ENCODE measurements around the gene CUX1.

The CUX1 gene

DNA sequence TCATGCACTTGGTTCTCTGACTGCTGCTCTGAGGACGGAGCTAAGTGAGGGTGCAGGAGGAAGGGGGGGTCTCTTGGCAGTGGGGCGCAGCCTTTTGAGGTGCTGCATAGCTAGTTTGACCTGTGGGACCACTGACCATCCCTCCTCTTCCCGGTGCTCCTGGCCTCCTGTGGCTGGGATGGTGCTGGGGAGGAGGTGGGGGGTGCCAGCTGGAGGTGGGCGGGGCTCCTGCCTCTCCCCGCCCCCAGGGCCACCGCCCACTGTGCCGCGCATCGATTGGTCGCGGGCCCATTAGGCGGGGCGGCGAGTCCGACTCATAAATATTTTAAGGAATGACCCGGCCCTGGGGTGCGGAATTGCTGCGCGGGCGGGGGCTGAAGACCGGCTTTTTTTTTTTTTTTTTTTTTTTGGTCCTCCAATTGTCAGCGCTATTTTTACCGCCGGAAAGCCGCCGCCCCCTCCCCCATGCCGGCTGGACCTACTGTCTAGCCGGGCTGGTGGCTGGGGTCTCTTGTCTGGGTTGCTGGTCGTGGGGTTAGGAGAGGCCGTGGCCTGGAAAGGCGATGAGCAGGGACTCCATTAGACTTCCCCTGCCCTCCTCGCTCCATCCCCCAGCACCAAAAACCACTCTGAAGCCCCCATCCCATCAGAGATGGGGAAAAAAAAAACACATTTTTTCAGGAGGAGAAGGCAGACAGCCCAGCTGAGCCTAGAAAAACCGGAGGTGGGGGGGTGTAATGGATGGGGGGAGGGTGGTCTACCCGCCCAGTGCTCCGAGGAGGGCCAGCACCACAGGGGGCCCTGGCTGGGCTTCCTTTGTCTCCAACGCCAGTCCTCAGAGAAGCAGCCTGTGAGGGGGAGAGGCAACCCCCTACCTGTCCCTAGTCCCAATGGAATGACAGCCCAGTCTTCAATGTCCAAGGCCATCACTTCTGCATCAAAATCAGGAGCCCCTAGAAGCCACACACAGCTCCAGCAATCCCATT lies 475.7 kb downstream of the CUX1 start:
- no peak for DNase-seq
- no peaks in the 10 kb centered on the region for H3K36me3 ChIP-seq (ENCODE audit: insufficient read depth, low read length)
- H3K27ac ChIP-seq (ENCODE audit: low read length): no peak overlapping the region
- peaks cover 23% of the 10 kb centered on the region for H4K20me1 ChIP-seq (ENCODE audit: insufficient read depth, low read length)
- peaks cover 12% of the 10 kb centered on the region for H3K4me1 ChIP-seq (ENCODE audit: insufficient read depth, low read length)
- no peak overlapping the region for H3K9ac ChIP-seq (ENCODE audit: low read depth, low read length)
- peaks cover 6% of the 10 kb centered on the region for H3K27me3 ChIP-seq (ENCODE audit: insufficient read depth, low read length, poor library complexity)
- TF ChIP-seq CTCF (IDR thresholded peaks at IDR 0.05; ENCODE audit: borderline replicate concordance, extremely low read depth, low read length, poor library complexity, severe bottlenecking) (no peak), EZH2 (IDR thresholded peaks at IDR 0.05; ENCODE audit: borderline replicate concordance, low read depth, low read length, severe bottlenecking) (no peak)
- H3K4me3 ChIP-seq (ENCODE audit: low read depth in 1 of 2, low read length in 2 of 2): no peak overlapping the region
- no peaks in the 10 kb centered on the region for H3K79me2 ChIP-seq (ENCODE audit: insufficient read depth, low read length)
- no peaks in the 10 kb centered on the region for H3K9me3 ChIP-seq (ENCODE audit: insufficient read depth, low read length, severe bottlenecking)
- H3K4me2 ChIP-seq (ENCODE audit: insufficient read depth, low read length): no peak overlapping the region
- H2AFZ ChIP-seq (ENCODE audit: low read depth, low read length): no peak overlapping the region
- ATAC-seq (ENCODE audit: insufficient read depth, low read depth): no peak

- Histone ChIP-seq H3K4me1 (ENCODE audit: insufficient read depth, low read length) (0 out of 2 replicates have a peak, but pooled peaks cover 2% of the 10 kb centered on the region), H3K27ac (ENCODE audit: low read length) (no peak overlapping the region)
Measured at GRCh38 chr7:102294589-102294988, 477.2 kb downstream of the CUX1 start.

GRCh38 chr7:102295346-102296178 lies 478.1 kb downstream of the CUX1 start:
- no peaks in the 10 kb centered on the region for H3K4me1 ChIP-seq (ENCODE audit: insufficient read depth, low read length)
- H3K9me3 ChIP-seq (ENCODE audit: insufficient read depth, low read length, severe bottlenecking): no peaks in the 10 kb centered on the region
- no peak overlapping the region for H3K27ac ChIP-seq (ENCODE audit: low read length)
- H3K36me3 ChIP-seq (ENCODE audit: insufficient read depth, low read length): no peaks in the 10 kb centered on the region
- H3K9ac ChIP-seq (ENCODE audit: low read depth, low read length): no peak overlapping the region
- no peak overlapping the region for H2AFZ ChIP-seq (ENCODE audit: low read depth, low read length)
- TF ChIP-seq EZH2 (IDR thresholded peaks at IDR 0.05; ENCODE audit: borderline replicate concordance, low read depth, low read length, severe bottlenecking) (no peak), CTCF (IDR thresholded peaks at IDR 0.05; ENCODE audit: borderline replicate concordance, extremely low read depth, low read length, poor library complexity, severe bottlenecking) (no peak)
- no peak overlapping the region for H3K4me2 ChIP-seq (ENCODE audit: insufficient read depth, low read length)
- ATAC-seq (ENCODE audit: insufficient read depth, low read depth): no peak
- H4K20me1 ChIP-seq (ENCODE audit: insufficient read depth, low read length): peaks cover 12% of the 10 kb centered on the region
- no peak for DNase-seq
- no peak overlapping the region for H3K4me3 ChIP-seq (ENCODE audit: low read depth in 1 of 2, low read length in 2 of 2)
- no peaks in the 10 kb centered on the region for H3K79me2 ChIP-seq (ENCODE audit: insufficient read depth, low read length)
- no peaks in the 10 kb centered on the region for H3K27me3 ChIP-seq (ENCODE audit: insufficient read depth, low read length, poor library complexity)

More at GRCh38 chr7:102294589-102294988, 477.2 kb downstream of the CUX1 start:
- Histone ChIP-seq H4K20me1 (ENCODE audit: insufficient read depth, low read length) (peaks cover 16% of the 10 kb centered on the region), H3K79me2 (ENCODE audit: insufficient read depth, low read length) (no peaks in the 10 kb centered on the region), H3K4me2 (ENCODE audit: insufficient read depth, low read length) (no peak overlapping the region), H3K9ac (ENCODE audit: low read depth, low read length) (no peak overlapping the region), H3K9me3 (ENCODE audit: insufficient read depth, low read length, severe bottlenecking) (no peaks in the 10 kb centered on the region), H3K36me3 (ENCODE audit: insufficient read depth, low read length) (no peaks in the 10 kb centered on the region), H2AFZ (ENCODE audit: low read depth, low read length) (no peak overlapping the region), H3K4me3 (ENCODE audit: low read depth in 1 of 2, low read length in 2 of 2) (no peak overlapping the region), H3K27me3 (ENCODE audit: insufficient read depth, low read length, poor library complexity) (no peaks in the 10 kb centered on the region)
- ATAC-seq (ENCODE audit: insufficient read depth, low read depth) (no peak), DNase-seq (no peak)
- no peak for TF ChIP-seq CTCF (IDR thresholded peaks at IDR 0.05; ENCODE audit: borderline replicate concordance, extremely low read depth, low read length, poor library complexity, severe bottlenecking)
- no peak for TF ChIP-seq EZH2 (IDR thresholded peaks at IDR 0.05; ENCODE audit: borderline replicate concordance, low read depth, low read length, severe bottlenecking)
